H9 (cell line): ENCODE data around the gene AMER3. TPM values are rescaled to one million over a fixed set of nuclear protein-coding genes. Genes with fewer than 3 reads are reported as not detected.

Experiments
- DNase-seq: peaks from one replicate; pipeline ENCODE4 v3.0.0-alpha.2; 2017
- H2AFZ ChIP-seq: one replicate; pipeline ENCODE4 v1.6.1; 2013; ENCODE audit warnings: mild to moderate bottlenecking, low read length, control low read depth, moderate library complexity
- H2AK5ac ChIP-seq: 2 replicates; pipeline ENCODE4 v1.6.1; 2013; ENCODE audit warnings: low read length, control low read depth, mixed read lengths; ENCODE audit not compliant: insufficient read length
- H2BK120ac ChIP-seq: one replicate; pipeline ENCODE4 v1.6.1; 2013; ENCODE audit warnings: low read depth, mild to moderate bottlenecking, low read length, control low read depth, inconsistent platforms; ENCODE audit not compliant: poor library complexity, severe bottlenecking
- H2BK12ac ChIP-seq: 2 replicates; pipeline ENCODE4 v1.6.1; 2013; ENCODE audit warnings: low read length, control low read depth, mixed read lengths, low read depth; ENCODE audit not compliant: insufficient read length
- H2BK15ac ChIP-seq: 2 replicates; pipeline ENCODE4 v1.6.1; 2013; ENCODE audit warnings: low read depth, low read length, control low read depth
- H2BK20ac ChIP-seq: one replicate; pipeline ENCODE4 v1.6.1; 2013; ENCODE audit warnings: low read depth, mild to moderate bottlenecking, low read length, control low read depth, inconsistent platforms; ENCODE audit not compliant: poor library complexity, severe bottlenecking
- H2BK5ac ChIP-seq: 2 replicates; pipeline ENCODE4 v1.6.1; 2013; ENCODE audit warnings: low read length, control low read depth, mixed read lengths; ENCODE audit not compliant: insufficient read length
- H3K14ac ChIP-seq: 2 replicates; pipeline ENCODE4 v1.6.1; 2013; ENCODE audit warnings: low read length, control low read depth; ENCODE audit not compliant: insufficient read depth
- H3K18ac ChIP-seq: 2 replicates; pipeline ENCODE4 v1.6.1; 2013; ENCODE audit warnings: low read depth, mild to moderate bottlenecking, mixed read lengths, low read length, control low read depth; ENCODE audit not compliant: insufficient read length
- H3K23ac ChIP-seq: 2 replicates; pipeline ENCODE4 v1.6.1; 2013; ENCODE audit warnings: low read length, control low read depth, mixed read lengths, low read depth; ENCODE audit not compliant: insufficient read length
- H3K23me2 ChIP-seq: 2 replicates; pipeline ENCODE4 v1.6.1; 2013; ENCODE audit warnings: low read depth, mild to moderate bottlenecking, mixed read lengths, low read length, control low read depth; ENCODE audit not compliant: insufficient read length, poor library complexity, severe bottlenecking
- H3K27ac ChIP-seq: 2 replicates; pipeline ENCODE4 v1.5.1; 2013; ENCODE audit warnings: low read length, control low read depth, mixed read lengths, low read depth; ENCODE audit not compliant: insufficient read length
- H3K27me3 ChIP-seq: 2 replicates; pipeline ENCODE4 v1.6.1; 2013; ENCODE audit warnings: low read length, control low read depth, inconsistent platforms; ENCODE audit not compliant: insufficient read depth
- H3K4ac ChIP-seq: 2 replicates; pipeline ENCODE4 v1.6.1; 2013; ENCODE audit warnings: low read depth, mild to moderate bottlenecking, control low read depth, inconsistent platforms, low read length, moderate library complexity
- H3K4me1 ChIP-seq: 2 replicates; pipeline ENCODE4 v1.6.1; 2013; ENCODE audit warnings: low read length, control low read depth, inconsistent platforms; ENCODE audit not compliant: insufficient read depth
- H3K4me2 ChIP-seq: 2 replicates; pipeline ENCODE4 v1.6.1; 2013; ENCODE audit warnings: low read length, control low read depth, mixed read lengths; ENCODE audit not compliant: insufficient read length, insufficient read depth
- H3K56ac ChIP-seq: 2 replicates; pipeline ENCODE4 v1.6.1; 2013; ENCODE audit warnings: low read depth, mild to moderate bottlenecking, mixed read lengths, low read length, control low read depth; ENCODE audit not compliant: insufficient read length
- H3K79me1 ChIP-seq: 2 replicates; pipeline ENCODE4 v1.6.1; 2013; ENCODE audit warnings: low read depth, mild to moderate bottlenecking, moderate library complexity, low read length, control low read depth, inconsistent platforms; ENCODE audit not compliant: insufficient read depth, poor library complexity, severe bottlenecking
- H3K79me2 ChIP-seq: 2 replicates; pipeline ENCODE4 v1.6.1; 2013; ENCODE audit warnings: low read length, control low read depth, inconsistent platforms; ENCODE audit not compliant: insufficient read depth
- H3K9ac ChIP-seq: 2 replicates; pipeline ENCODE4 v1.6.1; 2013; ENCODE audit warnings: low read length, control low read depth, mixed read lengths; ENCODE audit not compliant: insufficient read length; ENCODE audit errors: extremely low read depth
- H3K9me3 ChIP-seq: one replicate; pipeline ENCODE4 v1.6.1; 2013; ENCODE audit warnings: low read depth, low read length, inconsistent platforms; ENCODE audit not compliant: control insufficient read depth
- H3T11ph ChIP-seq: one replicate; pipeline ENCODE4 v1.6.1; 2013; ENCODE audit warnings: mild to moderate bottlenecking, low read length, control low read depth, inconsistent platforms
- H4K20me1 ChIP-seq: one replicate; pipeline ENCODE4 v1.6.1; 2013; ENCODE audit not compliant: control insufficient read depth, insufficient read length, insufficient read depth
- H4K5ac ChIP-seq: 2 replicates; pipeline ENCODE4 v1.6.1; 2013; ENCODE audit warnings: low read depth, mild to moderate bottlenecking, mixed read lengths, low read length, control low read depth; ENCODE audit not compliant: insufficient read length
- H4K8ac ChIP-seq: replicated peaks from 2 replicates; pipeline ENCODE4 v1.6.1; 2013; ENCODE audit warnings: low read length, control low read depth, mixed read lengths, low read depth; ENCODE audit not compliant: insufficient read length
- H4K91ac ChIP-seq: 2 replicates; pipeline ENCODE4 v1.6.1; 2013; ENCODE audit warnings: low read depth, mild to moderate bottlenecking, moderate library complexity, mixed read lengths, low read length, control low read depth; ENCODE audit not compliant: insufficient read length
- H3K27ac Mint-ChIP-seq, 3 experiments: 2 replicates in 2 of 3; 3 replicates in 1 of 3; pipeline ENCODE4 v1.8.0; 2020 to 2021; ENCODE audit warnings: mixed read lengths in 3 of 3, mild to moderate bottlenecking in 1 of 3, moderate library complexity in 1 of 3
- H3K27me3 Mint-ChIP-seq: 2 replicates; pipeline ENCODE4 v1.8.0; 2021; ENCODE audit warnings: low read depth, mild to moderate bottlenecking, moderate library complexity, mixed read lengths
- H3K36me3 Mint-ChIP-seq, 3 experiments: 2 replicates in 2 of 3; 3 replicates in 1 of 3; pipeline ENCODE4 v1.8.0; 2020 to 2021; ENCODE audit warnings: low read depth in 3 of 3, mixed read lengths in 3 of 3; ENCODE audit not compliant: insufficient read depth in 1 of 3
- H3K4me1 Mint-ChIP-seq, 2 experiments: 2 replicates each; pipeline ENCODE4 v1.8.0; 2020; ENCODE audit warnings: mixed read lengths in 2 of 2
- H3K4me3 Mint-ChIP-seq, 2 experiments: 2 replicates in 1 of 2; 3 replicates in 1 of 2; pipeline ENCODE4 v1.8.0; 2020 to 2021; ENCODE audit warnings: mild to moderate bottlenecking in 2 of 2, mixed read lengths in 2 of 2, moderate library complexity in 1 of 2
- H3K9me3 Mint-ChIP-seq, 2 experiments: 2 replicates in 1 of 2; 3 replicates in 1 of 2; pipeline ENCODE4 v1.8.0; 2020; ENCODE audit warnings: mild to moderate bottlenecking in 2 of 2, mixed read lengths in 2 of 2, moderate library complexity in 1 of 2
- CTCF ChIP-seq: fragments of 200-600 bp; sonication (generic); conservative IDR thresholded peaks from 3 replicates; pipeline ENCODE4 v1.8.0; 2021; ENCODE audit warnings: antibody characterized with exemption, mild to moderate bottlenecking
- WGBS: extraction: QIAGEN DNeasy Blood & Tissue Kit; methylation state at CpG from one replicate; pipeline ENCODE4 v1.1.7; 2013; ENCODE audit warnings: missing lambda C conversion rate, low lambda C conversion rate, mixed read lengths; ENCODE audit not compliant: insufficient read length; ENCODE audit errors: extremely low coverage; 5-methylcytosine and 5-hydroxymethylcytosine counted together
- total RNA-seq: library from RNA; stranded (reverse); gene quantifications from 2 replicates; pipeline ENCODE4 v1.2.1, GENCODE V29; 2021

AMER3 gene
- total RNA-seq, 1 experiment from 2014 or later, result 0.59 TPM

- WGBS, result no CpG with 5 or more reads among the region's 6 CpGs
- no peak overlapping the region for H3K9ac ChIP-seq
- no peak overlapping the region for H3K4ac ChIP-seq
- no peak overlapping the region for H2BK12ac ChIP-seq
- no peak overlapping the region for H2AK5ac ChIP-seq
- Mint-ChIP-seq H3K4me3 (no peak overlapping the region), H3K4me1 (no peaks in the 10 kb centered on the region; a peak in 2 of 4 replicates), H3K9me3 (no peaks in the 10 kb centered on the region; a peak in 1 of 5 replicates), H3K27me3 (peaks cover 7% of the 10 kb centered on the region), H3K36me3 (no peaks in the 10 kb centered on the region), H3K27ac (no peak overlapping the region)
- H3T11ph ChIP-seq, result no peak overlapping the region
- H3K27me3 ChIP-seq, result no peaks in the 10 kb centered on the region
- no peaks in the 10 kb centered on the region for H4K20me1 ChIP-seq
- no peak overlapping the region for H2BK120ac ChIP-seq
- H3K79me2 ChIP-seq, result no peaks in the 10 kb centered on the region
- TF ChIP-seq CTCF, result no peak
- no peak for DNase-seq
- no peak overlapping the region for H2BK20ac ChIP-seq
- no peaks in the 10 kb centered on the region for H3K23me2 ChIP-seq
- H2BK5ac ChIP-seq, result no peak overlapping the region
- H3K56ac ChIP-seq, result no peak overlapping the region
- H4K91ac ChIP-seq, result no peak overlapping the region
- H3K23ac ChIP-seq, result no peak overlapping the region
- no peak overlapping the region for H3K14ac ChIP-seq
- no peak overlapping the region for H2AFZ ChIP-seq
- H3K79me1 ChIP-seq, result no peaks in the 10 kb centered on the region
- H4K5ac ChIP-seq, result no peak overlapping the region
- H2BK15ac ChIP-seq, result no peak overlapping the region
- H3K4me1 ChIP-seq, result no peaks in the 10 kb centered on the region
- H3K4me2 ChIP-seq, result no peak overlapping the region
- H4K8ac ChIP-seq, result no peak overlapping the region
- no peak overlapping the region for H3K18ac ChIP-seq
- no peaks in the 10 kb centered on the region for H3K9me3 ChIP-seq
- no peak overlapping the region for H3K27ac ChIP-seq
Measured at GRCh38 chr2:130765464-130765863, 10.1 kb downstream of the AMER3 start.
